ENCODE results near the gene ZNF436. TPM values are rescaled to one million over a fixed set of nuclear protein-coding genes. Genes with fewer than 3 reads are reported as not detected.

Gene ZNF436
- total RNA-seq, 6 experiments from 2014 or later: 2.8 to 4.5 (median 3.4) TPM

DNA sequence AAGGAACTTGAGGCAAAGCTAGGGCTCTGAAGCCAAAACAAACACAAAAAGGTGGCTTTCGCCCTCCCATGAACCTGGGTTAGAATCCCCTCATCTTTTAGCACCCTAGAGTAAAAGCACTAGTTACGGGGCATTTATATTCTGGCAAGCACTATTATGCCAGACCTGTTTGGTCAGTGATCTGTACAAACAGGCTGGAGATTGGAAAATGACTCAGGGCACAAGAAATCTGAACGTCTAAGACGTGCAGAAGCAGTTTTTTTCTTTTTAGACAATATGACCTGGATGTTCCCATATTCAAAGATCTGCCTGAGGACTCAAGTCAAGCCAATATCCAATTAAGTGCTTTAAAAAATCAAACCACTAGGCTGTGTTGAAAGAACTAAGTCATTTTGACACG lies 3.0 kb downstream of the ZNF436 start:
- ATAC-seq: no peak
- H3K27ac ChIP-seq: no peak overlapping the region
- H3K36me3 ChIP-seq: peaks cover 0 to 26% (median 14%) of the 10 kb centered on the region in 4 donors
- DNase-seq: no peak
- peaks cover 0 to 20% (median 7%) of the 10 kb centered on the region in 4 donors for H3K4me1 ChIP-seq
- H3K27me3 ChIP-seq: no peaks in the 10 kb centered on the region
- WGBS (ENCODE audit: insufficient coverage, low coverage, low lambda C conversion rate, missing lambda C conversion rate): 90% methylated on average over 5 of the region's 5 CpGs
- TF ChIP-seq, protein P1, sequence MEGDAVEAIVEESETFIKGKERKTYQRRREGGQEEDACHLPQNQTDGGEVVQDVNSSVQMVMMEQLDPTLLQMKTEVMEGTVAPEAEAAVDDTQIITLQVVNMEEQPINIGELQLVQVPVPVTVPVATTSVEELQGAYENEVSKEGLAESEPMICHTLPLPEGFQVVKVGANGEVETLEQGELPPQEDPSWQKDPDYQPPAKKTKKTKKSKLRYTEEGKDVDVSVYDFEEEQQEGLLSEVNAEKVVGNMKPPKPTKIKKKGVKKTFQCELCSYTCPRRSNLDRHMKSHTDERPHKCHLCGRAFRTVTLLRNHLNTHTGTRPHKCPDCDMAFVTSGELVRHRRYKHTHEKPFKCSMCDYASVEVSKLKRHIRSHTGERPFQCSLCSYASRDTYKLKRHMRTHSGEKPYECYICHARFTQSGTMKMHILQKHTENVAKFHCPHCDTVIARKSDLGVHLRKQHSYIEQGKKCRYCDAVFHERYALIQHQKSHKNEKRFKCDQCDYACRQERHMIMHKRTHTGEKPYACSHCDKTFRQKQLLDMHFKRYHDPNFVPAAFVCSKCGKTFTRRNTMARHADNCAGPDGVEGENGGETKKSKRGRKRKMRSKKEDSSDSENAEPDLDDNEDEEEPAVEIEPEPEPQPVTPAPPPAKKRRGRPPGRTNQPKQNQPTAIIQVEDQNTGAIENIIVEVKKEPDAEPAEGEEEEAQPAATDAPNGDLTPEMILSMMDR (IDR thresholded peaks at IDR 0.05): no peak
- no peak for TF ChIP-seq POLR2A (IDR thresholded peaks at IDR 0.05)
- peaks cover 0 to 26% (median 14%) of the 10 kb centered on the region in 4 donors for H3K9me3 ChIP-seq
- H3K4me3 ChIP-seq: no peak overlapping the region
- intact Hi-C loops (cut with DNase I): no loop called here

DNA sequence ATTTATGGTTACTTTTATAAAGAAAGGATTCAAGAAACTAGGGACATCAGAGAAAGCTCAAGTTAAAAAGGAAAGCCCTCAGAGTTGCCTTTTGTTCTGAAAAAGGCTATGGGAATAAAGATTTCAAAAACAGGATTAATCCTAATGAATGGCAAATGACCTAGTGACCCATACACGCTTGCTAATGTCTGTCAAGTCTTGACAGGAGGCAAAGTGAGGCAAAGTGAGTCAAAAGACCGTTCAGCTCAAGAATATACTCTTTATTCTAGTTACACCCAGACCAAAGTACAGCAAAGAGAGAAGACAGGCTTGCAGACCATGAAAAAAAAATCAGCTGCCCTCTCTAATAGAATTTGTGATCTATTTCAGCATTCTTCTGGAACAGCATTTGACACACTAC lies 3.5 kb downstream of the ZNF436 start:
- Histone ChIP-seq H3K27ac (no peak overlapping the region), H3K4me3 (no peak overlapping the region), H3K36me3 (peaks cover 0 to 26% (median 14%) of the 10 kb centered on the region in 4 donors), H3K9me3 (peaks cover 0 to 31% (median 17%) of the 10 kb centered on the region in 4 donors), H3K4me1 (peaks cover 0 to 16% (median 7%) of the 10 kb centered on the region in 4 donors), H3K27me3 (no peaks in the 10 kb centered on the region)
- DNase-seq: no peak
- intact Hi-C loops (cut with DNase I): no loop called here
- no peak for ATAC-seq
- WGBS (ENCODE audit: insufficient coverage, low coverage, low lambda C conversion rate, missing lambda C conversion rate): 93% methylated on average over 2 of the region's 2 CpGs
- TF ChIP-seq, protein P1 (IDR thresholded peaks at IDR 0.05): no peak
- no peak for TF ChIP-seq POLR2A (IDR thresholded peaks at IDR 0.05)

DNA sequence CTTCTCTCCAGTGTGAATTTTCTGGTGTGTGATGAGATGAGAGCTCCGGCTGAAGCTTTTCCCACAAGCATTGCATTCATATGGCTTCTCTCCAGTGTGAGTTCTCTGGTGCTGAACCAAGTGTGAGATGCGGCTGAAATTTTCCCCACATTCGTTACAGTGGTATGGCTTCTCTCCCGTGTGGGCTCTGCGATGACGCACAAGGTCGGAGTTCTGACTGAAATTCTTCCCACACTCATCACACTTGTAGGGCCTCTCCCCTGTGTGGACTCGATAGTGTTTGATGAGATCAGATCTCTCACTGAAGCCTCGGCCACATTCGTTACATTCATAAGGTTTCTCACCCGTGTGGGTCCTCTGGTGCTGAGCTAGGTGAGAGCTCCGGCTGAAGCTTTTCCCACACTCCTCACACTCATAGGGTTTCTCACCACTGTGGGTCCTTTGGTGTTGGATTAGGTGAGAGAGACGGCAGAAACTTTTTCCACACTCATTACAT lies 7.4 kb downstream of the ZNF436 start:
- no peak overlapping the region for H3K4me3 ChIP-seq
- no peak for DNase-seq
- 89% methylated on average over 10 of the region's 13 CpGs for whole genome bisulfite sequencing (ENCODE audit: insufficient coverage, low coverage, low lambda C conversion rate, missing lambda C conversion rate)

DNA sequence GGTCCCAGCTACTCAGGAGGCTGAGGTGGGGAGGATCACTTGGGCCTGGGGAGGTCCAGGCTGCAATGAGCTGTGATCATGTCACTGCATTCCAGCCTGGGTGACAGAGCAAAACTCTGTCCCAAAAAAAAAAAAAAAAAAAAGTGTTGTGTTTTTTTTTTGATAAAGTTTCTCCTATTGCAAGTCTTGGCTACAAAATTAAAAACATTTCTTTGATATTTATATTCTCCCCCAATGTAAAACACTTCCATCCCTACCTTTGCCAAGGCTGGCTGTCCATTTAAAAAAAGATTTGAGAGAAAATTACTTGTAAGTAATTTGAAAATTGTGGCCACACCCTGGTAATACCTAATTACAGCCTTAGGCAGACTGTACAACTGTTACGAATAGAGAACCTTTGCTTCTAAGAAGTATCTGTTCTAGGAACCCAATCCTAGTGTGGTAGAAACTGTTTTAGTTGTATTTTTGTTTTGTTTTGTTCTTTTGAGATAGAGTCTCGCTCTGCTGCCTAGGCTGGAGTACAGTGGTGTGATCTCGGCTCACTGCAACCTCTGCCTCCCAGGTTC lies 11.2 kb downstream of the ZNF436 start:
- ATAC-seq (no peak), DNase-seq (no peak)
- no peaks in the 10 kb centered on the region for H3K27me3 ChIP-seq
- H3K9me3 ChIP-seq: peaks cover 0 to 31% (median 19%) of the 10 kb centered on the region in 4 donors
- no peak overlapping the region for H3K4me3 ChIP-seq
- intact Hi-C loops (cut with DNase I): no loop called here
- TF ChIP-seq, protein P1 (IDR thresholded peaks at IDR 0.05): no peak
- TF ChIP-seq POLR2A (IDR thresholded peaks at IDR 0.05): no peak
- 95% methylated on average over 2 of the region's 3 CpGs for WGBS (ENCODE audit: insufficient coverage, low coverage, low lambda C conversion rate, missing lambda C conversion rate)
- no peak overlapping the region for H3K27ac ChIP-seq
- H3K36me3 ChIP-seq: peaks cover 0 to 16% (median 10%) of the 10 kb centered on the region in 4 donors
- no peaks in the 10 kb centered on the region for H3K4me1 ChIP-seq

More for the DNA sequence above, 7.4 kb downstream of the ZNF436 start:
- peaks cover 0 to 26% (median 14%) of the 10 kb centered on the region in 4 donors for H3K36me3 ChIP-seq
- H3K4me1 ChIP-seq: no peaks in the 10 kb centered on the region
- intact Hi-C loops (cut with DNase I): no loop called here
- no peak overlapping the region for H3K27ac ChIP-seq
- no peaks in the 10 kb centered on the region for H3K27me3 ChIP-seq
- ATAC-seq: no peak
- TF ChIP-seq, protein P1 (IDR thresholded peaks at IDR 0.05): no peak
- TF ChIP-seq POLR2A (IDR thresholded peaks at IDR 0.05): no peak
- peaks cover 0 to 45% (median 22%) of the 10 kb centered on the region in 4 donors for H3K9me3 ChIP-seq
